H1 (cell line): Measurements from ENCODE around the gene SPRING1. TPM values are rescaled to one million over a fixed set of nuclear protein-coding genes. Genes with fewer than 3 reads are reported as not detected.

Source experiments
- EP300 ChIP-seq, 2 experiments: IDR thresholded peaks; 1 replicate in 1 of 2; 2 replicates in 1 of 2; pipeline ENCODE4 v1.6.1; 2011 to 2012; ENCODE audit warnings: low read depth in 2 of 2, low read length in 2 of 2, mild to moderate bottlenecking in 2 of 2, borderline replicate concordance in 1 of 2, inconsistent platforms in 1 of 2, moderate library complexity in 1 of 2
- KDM5A ChIP-seq: fragments of 200-600 bp; IDR thresholded peaks from 2 replicates; pipeline ENCODE4 v1.7.1; 2012; ENCODE audit warnings: mild to moderate bottlenecking, low read length, inconsistent platforms, mixed read lengths
- ZNF274 ChIP-seq: IDR thresholded peaks from 2 replicates; pipeline ENCODE4 v1.7.0; 2012; ENCODE audit warnings: low read length, borderline replicate concordance; ENCODE audit errors: extremely low read depth
- polyA plus RNA-seq, 7 experiments: library from polyadenylated mRNA; depleted of rRNA in 3 of 7; stranded (reverse) in 5 of 7; unstranded in 2 of 7; fragments of >200 nt in 5 of 7; fragments of 200-250 nt in 2 of 7; gene quantifications; 1 replicate in 5 of 7; 2 replicates in 1 of 7; 4 replicates in 1 of 7; pipeline versions ENCODE4 v1.2.1 to v1.2.3, GENCODE V29; 2011 to 2013; ENCODE audit warnings: missing spikeins in 2 of 7, mixed read lengths in 2 of 7
- total RNA-seq: library from RNA; stranded (reverse); fragmentation: NEBNext Ultra II Directional; extraction: Animal tissue kit (Norgen Biotek cat#: 25700); gene quantifications from 2 replicates; pipeline ENCODE4 v1.2.1, GENCODE V29; 2021

The SPRING1 gene
- total and polyA plus RNA-seq, 2 of the 8 experiments (the other 6 are each of a cell fraction or from before 2014, with no cell fraction given) = 14.3 to 46.5 TPM

- TF ChIP-seq EP300 (IDR thresholded peaks at IDR 0.05; ENCODE audit: borderline replicate concordance in 1 of 2, low read depth in 2 of 2, low read length in 2 of 2) = no peak
- no peak for TF ChIP-seq ZNF274
- TF ChIP-seq KDM5A = no peak
Measured at GRCh38 chr12:116689979-116690744, 47.7 kb downstream of the SPRING1 start (continued).
